Dermis blood vessel endothelial cell (primary cell): ENCODE measurements around the gene PADI3. TPM values are rescaled to one million over a fixed set of nuclear protein-coding genes. Genes with fewer than 3 reads are reported as not detected.

Source experiments
- DNase-seq: peaks from one replicate; pipeline ENCODE4 v3.0.0; 2010
- total RNA-seq: library from RNA; depleted of rRNA; stranded (reverse); fragments of >200 nt; gene quantifications from 2 replicates; pipeline ENCODE4 v1.2.3, GENCODE V29; 2014

Gene PADI3
- not detected in 2 replicates for total RNA-seq

- no peak for DNase-seq
Measured at GRCh38 chr1:17248781-17249180, at the start of gene PADI3. Gene PADI3 (plus strand): TSS chr1:17249098. CDS start chr1:17249138, 40 bp downstream.

- DNase-seq, result no peak
Measured at GRCh38 chr1:17199267-17200044, 49.4 kb upstream of the PADI3 start.

GRCh38 chr1:17200246-17200645 lies 48.7 kb upstream of the PADI3 start:
- DNase-seq, result no peak

- DNase-seq, result no peak
Measured at GRCh38 chr1:17200756-17201155, 48.1 kb upstream of the PADI3 start.

GRCh38 chr1:17201201-17202021 lies 47.5 kb upstream of the PADI3 start:
- no peak for DNase-seq

- no peak for DNase-seq
Measured at GRCh38 chr1:17204546-17205440, 44.1 kb upstream of the PADI3 start, which contains the start of gene PADI1. Gene PADI1 (plus strand): TSS chr1:17205128. CDS start chr1:17205218, 90 bp downstream.

GRCh38 chr1:17205652-17206051 lies 43.2 kb upstream of the PADI3 start:
- DNase-seq, result no peak

- no peak for DNase-seq
Measured at GRCh38 chr1:17206196-17206595, 42.7 kb upstream of the PADI3 start.

GRCh38 chr1:17207046-17207445 lies 41.9 kb upstream of the PADI3 start:
- DNase-seq, result peak; percentile 13

- DNase-seq, result no peak
Measured at GRCh38 chr1:17207540-17207939, 41.4 kb upstream of the PADI3 start.

- peak; percentile 48 for DNase-seq
Measured at GRCh38 chr1:17207966-17208418, 40.9 kb upstream of the PADI3 start.

- DNase-seq, result no peak
Measured at GRCh38 chr1:17208546-17208945, 40.4 kb upstream of the PADI3 start.

GRCh38 chr1:17209430-17209829 lies 39.5 kb upstream of the PADI3 start:
- no peak for DNase-seq

GRCh38 chr1:17210176-17210575 lies 38.7 kb upstream of the PADI3 start:
- no peak for DNase-seq

GRCh38 chr1:17211377-17211776 lies 37.5 kb upstream of the PADI3 start:
- no peak for DNase-seq

GRCh38 chr1:17212009-17212408 lies 36.9 kb upstream of the PADI3 start:
- no peak for DNase-seq

GRCh38 chr1:17212487-17213121 lies 36.3 kb upstream of the PADI3 start:
- DNase-seq, result peak; percentile 43

- DNase-seq, result no peak
Measured at GRCh38 chr1:17213148-17213781, 35.6 kb upstream of the PADI3 start.

GRCh38 chr1:17213782-17214148 lies 35.1 kb upstream of the PADI3 start:
- DNase-seq, result no peak

- DNase-seq, result no peak
Measured at GRCh38 chr1:17214876-17215544, 33.9 kb upstream of the PADI3 start.

- no peak for DNase-seq
Measured at GRCh38 chr1:17215545-17215890, 33.4 kb upstream of the PADI3 start.
